ENCODE results near the gene CPSF4.

Gene CPSF4

DNA sequence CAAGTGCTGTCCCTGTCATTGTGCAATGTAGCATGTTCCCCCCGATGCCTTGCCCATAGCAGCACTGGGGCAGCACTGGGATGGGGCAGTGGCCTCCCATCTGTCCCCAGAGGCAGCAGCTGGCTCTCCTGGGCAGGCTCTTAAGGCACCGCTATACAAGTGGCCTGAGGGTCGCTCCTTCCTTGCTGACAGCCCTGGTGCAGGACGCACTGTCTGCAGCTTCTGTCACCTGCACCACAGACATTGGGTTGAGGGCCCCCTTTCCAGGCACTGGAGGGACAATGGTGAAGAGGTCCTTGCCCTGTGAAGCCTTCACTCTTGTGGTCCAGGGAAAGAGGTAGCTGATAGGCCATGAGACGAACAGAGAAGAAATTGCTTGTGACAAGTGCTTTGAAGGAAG, 10.6 kb downstream of the CPSF4 start:
- DNase-seq: no peak

DNA sequence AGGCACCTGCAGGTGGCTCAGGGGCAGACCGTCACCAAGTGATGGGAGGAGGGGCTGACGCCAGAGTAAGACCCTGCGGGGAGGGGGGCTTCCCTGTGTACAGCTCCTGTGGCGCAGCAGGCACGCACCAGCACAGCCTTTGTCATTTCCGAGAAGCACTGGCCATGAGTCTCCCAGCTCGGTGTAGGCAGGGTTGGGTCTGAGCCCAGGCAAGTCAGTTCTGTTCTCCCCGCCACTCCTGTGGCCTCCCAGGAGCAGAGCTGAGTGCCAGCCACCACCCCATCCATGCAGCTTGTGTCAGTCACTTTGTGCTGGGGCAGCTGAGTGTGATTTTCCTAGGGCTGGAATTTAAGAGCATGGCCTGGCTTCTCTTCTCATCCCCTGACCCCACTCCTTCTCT, 13.2 kb downstream of the CPSF4 start:
- DNase-seq: no peak

- DNase-seq: no peak
Measured at GRCh38 chr7:99452541-99452940, 13.8 kb downstream of the CPSF4 start.

GRCh38 chr7:99453105-99453504, 14.4 kb downstream of the CPSF4 start:
- no peak for DNase-seq

- DNase-seq: no peak
Measured at GRCh38 chr7:99455874-99456273, 17.1 kb downstream of the CPSF4 start.

DNA sequence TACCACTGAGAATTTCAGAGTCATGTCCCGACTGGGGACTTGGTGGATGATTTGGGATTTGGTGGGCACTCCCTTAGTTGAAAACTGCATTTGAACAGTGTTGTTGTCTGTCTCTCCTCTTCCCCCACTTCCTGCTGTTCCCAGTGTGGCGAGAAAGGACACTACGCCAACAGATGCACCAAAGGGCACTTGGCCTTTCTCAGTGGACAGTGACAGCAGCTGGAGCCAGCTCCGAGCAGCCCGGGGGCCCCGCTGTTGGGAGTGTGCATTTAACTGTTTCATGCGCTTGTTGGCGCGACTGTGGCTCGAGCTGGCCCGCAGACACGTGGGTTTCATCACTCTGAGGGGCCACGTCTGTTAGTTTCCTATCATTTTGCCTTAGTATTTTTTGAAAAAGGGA, 17.5 kb downstream of the CPSF4 start:
- no peak for DNase-seq

DNA sequence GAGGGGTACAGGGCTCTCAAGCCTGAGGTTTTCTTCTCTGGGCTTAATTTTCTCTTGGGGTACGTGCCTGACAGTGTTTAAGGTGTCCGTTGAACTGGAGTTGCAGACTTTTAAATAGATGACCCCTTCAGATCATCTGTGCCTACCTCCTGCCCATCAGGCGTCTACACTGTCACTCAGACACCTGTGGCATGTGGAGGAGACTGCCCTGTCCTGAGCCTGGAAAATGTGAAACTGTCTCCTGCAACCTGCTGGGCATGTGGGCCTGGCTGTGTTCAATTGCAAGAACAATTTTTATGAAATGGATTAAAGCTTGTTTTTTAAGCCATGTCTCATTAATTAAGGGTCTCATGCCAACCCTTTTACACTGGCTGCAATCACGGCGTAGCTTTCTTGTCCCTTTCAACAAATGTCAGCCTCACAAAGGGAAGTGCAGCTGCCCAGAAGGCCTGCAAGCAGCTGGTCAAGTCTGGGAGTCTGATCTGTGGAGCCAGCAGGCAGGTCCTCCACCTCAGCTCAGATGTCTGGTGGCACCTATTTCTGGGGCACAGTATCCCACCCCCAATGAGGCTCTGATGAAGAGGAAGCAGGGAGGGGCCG, 18.4 kb downstream of the CPSF4 start:
- DNase-seq: no peak

DNA sequence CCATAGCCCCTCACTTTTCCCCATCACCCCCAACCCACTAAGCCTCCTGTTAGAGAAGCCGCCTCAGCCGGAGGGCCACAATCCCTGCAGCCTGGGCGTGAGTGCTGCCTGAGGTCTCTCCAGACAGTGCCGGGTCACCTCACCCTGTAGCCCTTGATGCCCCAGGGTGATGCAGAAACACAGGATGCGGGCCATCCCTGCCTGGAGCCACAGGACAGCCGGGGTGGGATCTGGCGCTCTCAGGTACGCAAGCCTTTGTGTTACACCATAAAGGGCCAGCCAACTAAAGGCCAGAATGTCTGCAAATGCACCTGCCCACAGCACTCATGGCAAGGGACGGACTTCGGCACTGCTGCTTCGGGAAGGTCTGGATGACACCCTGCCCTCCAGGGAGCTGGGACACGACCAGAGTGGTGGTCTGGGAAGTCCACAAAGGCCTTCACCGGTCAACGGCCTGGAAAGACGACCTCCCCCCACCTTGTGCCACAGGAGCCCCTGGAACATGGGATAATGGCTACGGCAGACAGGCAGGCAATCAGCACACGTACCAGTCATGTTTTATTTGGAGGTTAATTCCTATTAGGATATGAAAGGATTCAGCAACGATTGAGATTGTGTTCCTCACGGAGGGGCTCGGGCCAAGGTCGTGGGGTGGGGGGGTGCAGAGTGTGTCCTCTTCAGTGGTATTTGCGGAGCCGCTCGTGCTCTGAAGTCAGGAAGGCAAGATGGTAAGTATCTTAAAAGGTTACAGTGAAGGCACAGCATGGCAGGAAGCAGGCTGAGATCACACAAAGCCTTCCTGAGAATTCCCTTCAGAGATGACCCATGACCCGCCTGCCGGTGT, 19.1 kb downstream of the CPSF4 start:
- DNase-seq: no peak

DNA sequence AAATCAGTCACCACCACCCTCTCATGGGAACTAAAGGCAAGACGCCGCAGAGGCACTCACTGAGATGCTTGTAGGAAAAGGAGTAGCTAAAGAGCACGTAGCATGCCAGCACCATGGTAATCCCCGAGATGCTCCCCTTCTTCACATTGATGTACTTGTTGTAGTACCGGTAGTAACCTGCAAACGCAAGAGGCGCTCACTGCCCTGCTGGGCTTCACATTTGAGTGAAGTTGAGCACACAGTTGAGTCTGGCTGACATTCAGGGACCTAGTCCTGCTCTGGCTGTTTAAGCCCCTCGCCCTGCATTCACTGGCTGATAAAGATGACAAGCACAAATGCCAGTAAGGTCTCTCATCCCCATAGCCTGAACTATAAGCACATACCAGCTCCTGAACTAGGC, 20.3 kb downstream of the CPSF4 start:
- DNase-seq: no peak

DNA sequence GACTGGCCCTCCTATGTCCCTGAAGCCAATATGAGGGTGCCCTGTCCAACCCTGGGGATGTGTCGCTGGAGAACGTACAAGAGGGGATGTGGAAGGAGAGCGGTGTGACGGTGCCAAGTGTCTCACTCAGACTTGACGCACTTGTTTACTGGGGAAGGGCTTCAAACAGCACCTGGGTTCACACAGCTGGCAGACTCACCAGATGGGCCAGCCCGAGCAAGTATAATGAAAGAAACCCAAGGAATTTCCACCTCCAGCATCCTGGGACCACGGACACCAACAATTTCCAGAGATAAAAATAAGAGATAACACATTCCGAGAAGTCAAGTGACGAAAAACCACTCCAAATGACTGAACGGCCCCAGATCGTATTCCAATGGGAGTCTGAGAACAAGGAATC, 21.9 kb downstream of the CPSF4 start:
- no peak for DNase-seq

DNA sequence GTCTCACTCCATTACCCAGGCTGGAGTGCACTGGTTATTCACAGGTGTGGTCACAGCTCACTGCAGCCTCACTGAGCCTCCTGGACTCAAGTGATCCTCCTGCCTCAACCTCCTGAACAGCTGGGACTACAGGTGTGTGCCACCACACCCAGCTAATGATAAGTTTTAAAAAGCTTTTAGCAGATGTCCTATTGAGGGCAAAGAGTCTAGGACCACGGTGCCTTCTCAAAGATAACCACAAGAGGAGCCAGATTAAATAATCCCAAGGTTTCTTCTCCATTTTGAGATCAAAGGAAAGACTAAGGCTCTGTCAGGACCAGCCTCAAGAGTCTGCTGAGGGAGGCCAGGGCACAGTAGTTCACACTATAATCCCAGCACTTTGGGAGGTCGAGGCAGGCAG, 22.5 kb downstream of the CPSF4 start:
- no peak for DNase-seq

DNA sequence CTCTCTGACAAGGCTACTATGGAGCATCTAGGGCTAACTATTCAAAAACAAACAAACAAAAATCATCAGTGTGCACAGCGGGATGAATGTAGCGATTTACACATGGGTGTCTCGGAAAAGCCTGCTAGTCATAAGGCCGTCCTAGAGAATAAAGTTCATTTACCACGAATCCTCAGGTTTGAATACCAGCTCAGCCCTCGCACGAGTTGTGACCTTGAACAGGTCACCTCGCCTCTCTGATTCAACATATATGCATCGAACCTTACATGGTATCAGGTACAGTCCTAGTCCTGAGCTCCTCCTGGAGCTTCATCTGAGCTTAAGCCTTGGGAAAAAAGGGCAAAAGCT, 26.7 kb downstream of the CPSF4 start:
- DNase-seq: no peak

DNA sequence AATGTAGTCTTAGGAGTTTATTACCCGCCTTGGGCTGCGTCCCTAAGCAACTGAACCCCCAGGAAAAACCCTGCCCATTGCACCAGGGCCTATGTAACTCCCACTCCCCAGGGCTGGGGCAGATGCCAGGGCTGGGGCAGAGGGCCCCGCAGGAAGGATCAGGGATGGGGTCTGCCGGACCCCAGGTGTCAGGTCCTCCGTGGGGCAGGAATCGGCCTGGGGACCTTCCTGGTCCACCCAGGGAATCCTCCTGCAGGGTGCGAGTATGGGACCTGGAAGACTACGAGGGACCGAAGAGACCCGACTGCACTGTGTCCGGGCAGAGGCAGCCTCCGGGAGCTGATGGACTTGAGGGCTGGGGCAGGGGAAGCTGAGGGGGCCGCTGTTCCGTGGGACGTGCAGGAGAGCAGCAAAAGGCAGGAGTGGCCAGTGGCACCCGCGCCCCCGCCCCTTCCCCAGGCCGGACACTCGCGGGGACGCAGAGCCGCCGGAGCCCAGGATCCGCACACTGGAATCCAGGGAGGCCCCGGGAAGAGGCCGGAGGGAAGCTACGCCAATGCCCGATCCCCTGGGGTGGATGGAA, 29.7 kb downstream of the CPSF4 start:
- DNase-seq: no peak

- no peak for DNase-seq
Measured at GRCh38 chr7:99469381-99470065, 30.8 kb downstream of the CPSF4 start.

DNA sequence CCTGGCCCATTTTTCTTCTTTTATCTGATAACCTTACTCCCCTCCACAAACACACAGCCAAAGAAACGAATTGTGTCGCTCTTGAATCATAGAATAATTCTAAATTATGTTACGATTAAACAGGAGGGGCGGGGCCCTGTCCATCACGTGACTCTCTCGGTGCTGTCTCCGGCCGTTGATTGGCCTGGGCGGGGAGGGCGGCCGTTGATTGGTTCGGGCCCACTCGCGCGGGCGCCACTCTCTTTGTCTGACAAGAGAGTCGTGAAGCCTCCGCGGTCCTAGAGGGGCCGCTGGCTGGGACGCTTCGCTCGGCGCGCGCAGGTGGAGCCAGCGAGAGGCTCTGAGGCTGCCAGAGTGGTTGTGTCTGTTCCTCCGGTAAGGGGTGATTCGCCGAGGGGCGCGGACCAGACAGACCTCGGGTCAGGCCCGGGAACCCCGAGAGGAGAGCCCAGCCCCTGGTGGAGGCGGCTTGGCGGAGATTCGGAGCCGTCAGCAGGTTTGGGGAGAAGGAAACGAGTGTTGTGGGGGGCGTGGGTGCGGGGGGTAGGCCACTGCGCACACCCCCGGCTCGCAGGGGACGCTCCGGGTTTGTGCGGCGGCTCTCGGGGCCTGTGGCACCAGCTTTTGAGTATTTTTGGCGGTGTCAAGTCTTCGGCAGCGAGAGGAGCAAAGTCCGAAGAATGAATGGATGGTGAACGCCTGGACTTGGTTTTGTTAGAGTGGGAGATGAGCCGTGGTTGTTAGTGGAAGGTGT, 34.0 kb downstream of the CPSF4 start, which contains the start of gene ZNF789:
Gene ZNF789 (plus strand): TSS at position 330 of the 754 bp plus-strand sequence. CDS start 3,567 bp downstream, outside the sequence.
- DNase-seq: peak; percentile 99

- no peak for DNase-seq
Measured at GRCh38 chr7:99473315-99473596, 34.5 kb downstream of the CPSF4 start.

DNA sequence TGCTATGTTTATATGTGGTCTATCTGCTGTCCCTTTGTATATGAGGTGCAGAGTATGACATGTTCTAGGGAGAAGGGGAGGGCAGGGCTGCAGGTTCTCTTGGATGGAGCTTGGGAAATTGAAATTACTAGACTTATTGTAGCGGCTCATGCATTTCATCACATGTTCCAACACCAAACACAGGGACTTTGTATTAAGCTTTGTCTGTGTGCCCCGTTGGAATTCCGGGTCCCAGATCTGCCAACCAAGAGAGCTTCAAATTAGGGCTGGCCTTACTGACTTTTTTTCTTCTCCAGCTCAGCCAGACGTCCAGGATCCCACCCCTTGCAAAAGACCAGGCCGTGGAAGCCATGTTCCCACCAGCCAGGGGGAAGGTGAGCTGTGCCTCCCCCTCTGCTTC, 37.4 kb downstream of the CPSF4 start:
- no peak for DNase-seq

DNA sequence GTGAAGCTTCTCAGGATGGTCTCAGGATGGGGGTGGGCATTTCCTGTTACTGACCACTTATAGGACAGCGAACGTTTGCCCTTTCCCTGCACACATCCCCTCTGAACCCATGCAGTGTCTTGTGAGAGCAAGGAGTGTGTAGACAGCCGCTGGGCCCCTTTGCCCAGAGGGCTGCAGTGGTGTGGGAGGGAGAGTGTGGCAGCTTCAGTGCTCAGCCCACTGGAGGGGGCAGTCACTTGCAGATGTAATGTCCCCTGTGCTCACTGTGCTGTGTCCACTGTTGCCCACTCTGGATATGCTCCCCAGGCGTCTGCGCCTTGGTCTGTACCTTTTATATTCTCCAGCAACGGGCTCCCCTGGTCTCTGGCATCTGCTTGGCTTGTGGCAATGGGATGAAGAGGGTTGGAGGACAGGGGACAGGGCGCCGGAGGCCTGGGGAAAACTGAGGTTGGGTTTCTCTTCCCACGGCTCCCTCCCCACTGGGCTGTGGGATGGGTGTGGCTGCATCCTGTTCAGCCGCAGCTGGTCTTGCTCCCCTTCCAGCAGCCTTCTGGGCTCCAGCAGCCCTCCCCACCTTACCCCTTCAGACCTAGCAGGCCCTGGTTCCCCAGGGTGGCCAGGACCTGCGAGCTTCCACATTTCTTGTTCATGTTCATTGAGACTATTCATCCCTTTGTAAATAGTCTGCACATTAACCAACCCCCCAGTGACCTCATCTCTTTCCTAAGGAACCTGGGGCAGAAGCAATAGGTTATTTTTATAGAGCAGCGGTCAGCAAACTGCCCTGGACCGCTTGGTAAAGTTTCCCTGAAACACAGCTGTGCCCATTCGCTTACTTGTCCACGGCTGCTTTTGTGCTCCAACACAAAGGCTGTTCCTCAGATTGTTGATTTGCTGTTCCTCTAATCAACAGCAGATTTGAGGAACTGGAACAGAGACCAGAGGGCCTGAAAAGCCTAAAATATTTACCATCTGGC, 40.0 kb downstream of the CPSF4 start:
- no peak for DNase-seq

DNA sequence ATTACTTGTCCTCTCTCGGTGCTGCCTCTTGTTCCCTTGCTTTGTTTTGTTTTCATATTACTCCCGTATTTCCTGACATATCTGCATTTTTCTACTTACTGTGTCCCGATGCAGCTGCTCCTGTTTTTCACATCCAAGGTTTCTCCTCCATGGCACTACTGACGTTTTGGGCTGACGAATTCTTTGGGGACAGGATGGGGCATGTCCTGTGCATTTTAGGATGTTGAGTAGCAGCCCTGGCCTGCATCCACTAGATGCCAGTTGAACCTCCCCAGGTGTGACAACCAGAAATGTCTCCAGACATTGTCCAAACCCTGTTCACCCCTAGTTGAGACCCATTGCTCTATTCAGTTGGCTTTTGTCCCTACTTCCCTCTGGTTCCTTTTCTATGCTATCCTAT, 46.4 kb downstream of the CPSF4 start:
- no peak for DNase-seq

DNA sequence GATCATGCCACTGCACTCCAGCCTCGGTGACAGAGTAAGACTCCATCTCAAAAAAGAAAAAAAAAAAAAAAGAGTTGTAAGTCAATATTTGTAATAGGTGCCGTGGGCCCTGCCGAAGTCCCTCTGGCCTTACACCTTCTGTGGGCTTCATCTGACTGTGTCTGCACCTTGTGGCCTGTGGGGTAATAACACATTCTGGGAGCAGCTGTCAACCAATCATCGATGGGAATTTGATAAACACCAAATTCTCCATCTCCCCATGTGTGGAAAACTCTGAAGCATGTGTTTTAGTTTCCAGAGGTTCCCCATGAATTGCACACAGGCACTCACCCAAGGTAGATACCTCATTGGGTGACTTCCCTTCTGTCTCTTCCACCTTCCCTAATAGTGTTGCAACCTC, 50.5 kb downstream of the CPSF4 start:
- no peak for DNase-seq

DNA sequence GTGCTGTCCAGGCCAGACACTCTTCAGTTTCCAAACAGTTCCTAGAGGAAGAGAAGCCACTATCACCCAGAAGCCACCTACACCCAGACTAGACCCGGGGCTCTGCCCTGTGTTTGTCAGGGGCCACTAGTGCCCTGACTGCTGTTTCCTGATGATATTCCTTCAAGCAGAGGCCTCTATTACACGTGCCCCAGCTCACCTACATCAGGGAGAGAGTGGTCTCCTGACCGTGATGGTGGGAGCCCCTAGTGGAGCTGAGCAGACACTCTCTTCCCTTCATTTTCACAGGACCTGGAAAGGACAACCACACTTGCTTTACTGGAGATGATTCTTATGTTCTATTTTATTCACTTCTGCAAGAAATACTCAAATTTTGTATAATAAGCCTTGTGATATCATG, 52.1 kb downstream of the CPSF4 start:
- no peak for DNase-seq

DNA sequence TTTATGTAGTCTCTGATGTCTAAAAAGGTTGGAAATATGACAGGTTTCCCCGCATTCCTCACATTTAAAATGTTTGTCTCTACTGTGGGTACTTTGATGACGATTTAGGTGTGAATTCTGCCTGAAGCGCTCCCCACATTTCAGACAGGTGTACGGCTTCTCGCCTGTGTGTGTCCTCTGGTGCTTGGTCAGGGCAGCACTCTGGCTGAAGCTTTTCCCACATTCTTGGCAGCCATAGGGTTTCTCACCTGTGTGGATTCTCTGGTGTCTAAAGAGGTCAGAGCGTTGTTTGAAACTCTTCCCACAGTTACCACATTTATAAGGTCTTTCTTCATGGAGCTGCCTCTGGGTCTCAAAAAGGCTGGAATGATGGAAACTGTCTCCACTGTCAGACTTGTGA, 55.1 kb downstream of the CPSF4 start:
- no peak for DNase-seq

All from effector CD4-positive, alpha-beta T cell (primary cell).